Endothelial cell (in vitro differentiated cells): Measurements from ENCODE around the gene TSPAN14. TPM values are rescaled to one million over a fixed set of nuclear protein-coding genes. Genes with fewer than 3 reads are reported as not detected.

Experiments used
- DNase-seq: peaks from one replicate; pipeline ENCODE4 v3.0.0; 2021; ENCODE audit warnings: low spot score
- H3K27ac Mint-ChIP-seq: one replicate; pipeline ENCODE4 v1.8.0; 2021; ENCODE audit warnings: mixed read lengths, inconsistent platforms; ENCODE audit not compliant: unreplicated experiment
- H3K27me3 Mint-ChIP-seq: one replicate; pipeline ENCODE4 v1.8.0; 2021; ENCODE audit warnings: mild to moderate bottlenecking, moderate library complexity, mixed read lengths, inconsistent platforms; ENCODE audit not compliant: unreplicated experiment
- H3K36me3 Mint-ChIP-seq: one replicate; pipeline ENCODE4 v1.8.0; 2021; ENCODE audit warnings: mild to moderate bottlenecking, low read depth, mixed read lengths, inconsistent platforms; ENCODE audit not compliant: unreplicated experiment
- H3K4me1 Mint-ChIP-seq: one replicate; pipeline ENCODE4 v1.8.0; 2021; ENCODE audit warnings: mild to moderate bottlenecking, mixed read lengths, inconsistent platforms; ENCODE audit not compliant: unreplicated experiment
- H3K4me3 Mint-ChIP-seq: one replicate; pipeline ENCODE4 v1.8.0; 2021; ENCODE audit warnings: mild to moderate bottlenecking, mixed read lengths, inconsistent platforms; ENCODE audit not compliant: unreplicated experiment
- H3K9me3 Mint-ChIP-seq: one replicate; pipeline ENCODE4 v1.8.0; 2021; ENCODE audit warnings: mixed read lengths, inconsistent platforms; ENCODE audit not compliant: unreplicated experiment
- total RNA-seq: library from RNA; stranded (reverse); fragmentation: NEBNext Ultra II Directional; extraction: Animal tissue kit (Norgen Biotek cat#: 25700); gene quantifications from one replicate; pipeline ENCODE4 v1.2.1, GENCODE V29; 2021; ENCODE audit not compliant: unreplicated experiment
- TF ChIP-seq, protein P1 (sequence below): fragments of 200-600 bp; sonication (generic); IDR thresholded peaks from one replicate; pipeline ENCODE4 v1.5.0; 2021; ENCODE audit warnings: antibody characterized with exemption; ENCODE audit not compliant: unreplicated experiment

Gene TSPAN14
- total RNA-seq, 1 donor from 2014 or later, result 147 TPM

DNA sequence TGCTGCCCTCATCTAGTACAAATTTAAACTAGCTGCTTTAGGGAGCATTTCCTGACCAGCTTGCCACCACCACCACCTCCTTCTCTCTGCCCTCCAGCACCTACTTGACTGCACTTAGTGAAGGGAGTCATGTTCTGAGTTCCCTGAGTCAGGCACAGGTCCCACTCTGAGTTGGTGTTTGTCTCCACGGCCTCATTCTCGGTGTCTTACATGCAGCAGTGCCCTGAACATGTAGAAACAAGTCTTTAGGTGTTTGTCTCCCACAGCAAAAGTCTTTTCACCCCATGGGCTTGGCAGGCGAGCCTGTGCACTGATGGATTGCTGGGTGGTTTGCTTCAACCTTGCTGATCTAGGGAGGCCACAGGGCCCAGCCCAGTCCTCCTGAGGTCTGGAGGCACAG lies 16.9 kb downstream of the TSPAN14 start:
- no peaks in the 10 kb centered on the region for H3K9me3 Mint-ChIP-seq
- TF ChIP-seq, protein P1, sequence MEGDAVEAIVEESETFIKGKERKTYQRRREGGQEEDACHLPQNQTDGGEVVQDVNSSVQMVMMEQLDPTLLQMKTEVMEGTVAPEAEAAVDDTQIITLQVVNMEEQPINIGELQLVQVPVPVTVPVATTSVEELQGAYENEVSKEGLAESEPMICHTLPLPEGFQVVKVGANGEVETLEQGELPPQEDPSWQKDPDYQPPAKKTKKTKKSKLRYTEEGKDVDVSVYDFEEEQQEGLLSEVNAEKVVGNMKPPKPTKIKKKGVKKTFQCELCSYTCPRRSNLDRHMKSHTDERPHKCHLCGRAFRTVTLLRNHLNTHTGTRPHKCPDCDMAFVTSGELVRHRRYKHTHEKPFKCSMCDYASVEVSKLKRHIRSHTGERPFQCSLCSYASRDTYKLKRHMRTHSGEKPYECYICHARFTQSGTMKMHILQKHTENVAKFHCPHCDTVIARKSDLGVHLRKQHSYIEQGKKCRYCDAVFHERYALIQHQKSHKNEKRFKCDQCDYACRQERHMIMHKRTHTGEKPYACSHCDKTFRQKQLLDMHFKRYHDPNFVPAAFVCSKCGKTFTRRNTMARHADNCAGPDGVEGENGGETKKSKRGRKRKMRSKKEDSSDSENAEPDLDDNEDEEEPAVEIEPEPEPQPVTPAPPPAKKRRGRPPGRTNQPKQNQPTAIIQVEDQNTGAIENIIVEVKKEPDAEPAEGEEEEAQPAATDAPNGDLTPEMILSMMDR, result no peak
- DNase-seq, result no peak
- no peak overlapping the region for H3K27ac Mint-ChIP-seq
- peaks cover 22% of the 10 kb centered on the region for H3K36me3 Mint-ChIP-seq
- H3K27me3 Mint-ChIP-seq, result peaks cover 4% of the 10 kb centered on the region
- peaks cover 56% of the 10 kb centered on the region for H3K4me1 Mint-ChIP-seq
- H3K4me3 Mint-ChIP-seq, result no peak overlapping the region

DNA sequence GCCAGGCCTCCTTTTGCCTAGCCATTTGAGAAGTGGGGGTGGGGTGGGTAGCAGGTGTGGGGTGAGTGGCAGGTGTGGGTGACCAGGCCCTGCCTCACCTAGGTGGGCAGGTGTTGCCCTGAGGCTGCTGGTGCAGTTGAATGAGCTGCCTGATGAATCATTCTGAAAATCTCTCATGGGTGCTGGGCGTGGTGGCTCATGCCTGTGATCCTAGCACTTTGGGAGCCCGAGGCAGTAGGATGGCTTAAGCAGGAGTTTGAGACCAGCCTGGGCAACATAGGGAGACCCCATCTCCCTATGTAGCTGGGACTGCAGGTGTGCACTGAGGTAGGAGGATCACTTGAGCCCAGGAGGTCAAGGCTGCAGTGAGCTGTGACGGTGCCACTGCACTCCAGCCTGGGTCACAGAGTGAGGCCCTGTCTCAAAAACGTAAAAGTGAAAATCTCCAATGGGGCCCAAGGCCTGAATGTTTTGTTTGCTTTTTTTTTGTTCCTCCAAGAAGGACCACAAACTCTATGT lies 17.7 kb downstream of the TSPAN14 start:
- Mint-ChIP-seq H3K27me3 (peaks cover 4% of the 10 kb centered on the region), H3K36me3 (peaks cover 21% of the 10 kb centered on the region), H3K9me3 (no peaks in the 10 kb centered on the region), H3K4me3 (no peak overlapping the region), H3K4me1 (peaks cover 48% of the 10 kb centered on the region), H3K27ac (no peak overlapping the region)
- no peak for DNase-seq
- TF ChIP-seq, protein P1, result no peak

DNA sequence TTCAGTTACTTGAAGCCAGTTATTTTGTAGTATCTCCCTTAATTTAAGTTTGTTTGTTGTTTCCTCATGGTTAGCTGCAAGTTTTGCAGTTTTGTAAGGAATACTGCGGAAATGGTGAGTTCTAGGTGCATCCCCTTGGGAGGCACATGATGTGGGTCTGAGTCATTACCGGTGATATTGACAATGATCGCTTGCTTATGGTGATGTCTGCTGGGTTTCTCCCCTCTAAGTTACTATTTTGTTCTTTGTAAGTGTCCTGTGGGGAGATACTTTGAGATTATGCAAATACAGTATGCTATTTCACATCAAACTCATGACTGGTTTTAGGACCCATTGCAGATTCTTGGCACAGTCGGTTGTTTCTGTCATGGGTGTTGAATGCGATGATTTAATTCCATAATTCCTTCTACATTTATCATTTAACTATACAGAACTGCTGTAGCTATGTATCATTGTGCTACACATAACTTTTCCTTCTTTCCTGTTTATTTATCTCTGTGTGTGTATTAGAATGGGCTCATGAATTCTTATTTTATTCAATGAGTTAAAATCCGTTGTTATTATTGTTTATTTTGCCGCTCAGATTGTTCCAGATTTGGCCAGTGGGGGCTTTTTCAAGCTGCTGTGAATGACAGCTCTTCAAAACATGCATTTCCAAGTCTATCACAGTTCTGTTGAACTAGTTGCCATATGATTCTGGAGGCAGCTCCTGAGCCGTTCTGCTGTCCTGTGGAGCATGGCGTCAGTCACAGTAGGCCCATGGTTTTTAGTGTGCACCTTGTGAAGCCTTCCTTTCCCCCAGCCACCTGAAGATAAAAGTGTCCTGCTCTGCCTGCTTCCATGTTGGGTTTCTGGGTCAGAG lies 18.4 kb downstream of the TSPAN14 start:
- no peak for DNase-seq
- Mint-ChIP-seq H3K4me3 (peak overlapping the region; percentile 51), H3K27me3 (peaks cover 2% of the 10 kb centered on the region), H3K4me1 (peaks cover 44% of the 10 kb centered on the region), H3K27ac (peak overlapping the region; percentile 6), H3K36me3 (peaks cover 25% of the 10 kb centered on the region), H3K9me3 (no peaks in the 10 kb centered on the region)
- TF ChIP-seq, protein P1, result no peak

DNA sequence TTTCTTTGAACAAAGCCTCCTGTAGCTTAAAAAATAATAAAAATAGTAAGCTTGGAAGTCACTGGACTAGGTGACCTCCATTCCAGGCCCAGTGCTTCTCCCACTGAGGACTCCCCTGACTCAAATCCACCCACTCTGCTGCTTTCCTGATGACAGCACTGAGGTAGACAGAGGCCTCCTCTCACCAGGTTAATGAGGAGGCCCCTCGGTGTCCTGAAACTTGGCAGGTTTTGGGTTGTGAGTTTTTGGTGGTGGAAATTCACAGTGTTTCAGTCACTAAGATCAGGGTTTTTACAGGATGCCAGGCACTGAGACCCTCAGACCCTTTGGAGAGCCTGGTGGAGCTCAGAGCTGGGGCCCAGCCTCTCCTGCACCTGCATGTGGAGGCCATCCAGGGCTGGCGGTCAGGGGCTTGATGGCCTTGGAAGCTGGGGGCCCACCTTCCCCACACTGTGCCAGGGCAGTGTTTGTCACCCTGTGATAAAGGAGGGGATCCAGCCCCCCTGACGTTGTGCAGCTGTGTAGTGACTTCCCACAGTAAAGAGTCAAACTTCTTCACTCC lies 19.1 kb downstream of the TSPAN14 start:
- peaks cover 33% of the 10 kb centered on the region for H3K36me3 Mint-ChIP-seq
- no peak overlapping the region for H3K27ac Mint-ChIP-seq
- TF ChIP-seq, protein P1, result no peak
- H3K4me3 Mint-ChIP-seq, result no peak overlapping the region
- peaks cover 2% of the 10 kb centered on the region for H3K27me3 Mint-ChIP-seq
- peaks cover 3% of the 10 kb centered on the region for H3K9me3 Mint-ChIP-seq
- H3K4me1 Mint-ChIP-seq, result peaks cover 42% of the 10 kb centered on the region
- DNase-seq, result no peak
